ENCODE measurements around the gene ARID2. TPM values are rescaled to one million over a fixed set of nuclear protein-coding genes. Genes with fewer than 3 reads are reported as not detected.

ARID2 gene
- total and polyA plus RNA-seq, 2 of the 13 experiments (the other 11 are each of a cell fraction or from before 2014, with no cell fraction given), result 15.9 to 22.2 TPM

DNA sequence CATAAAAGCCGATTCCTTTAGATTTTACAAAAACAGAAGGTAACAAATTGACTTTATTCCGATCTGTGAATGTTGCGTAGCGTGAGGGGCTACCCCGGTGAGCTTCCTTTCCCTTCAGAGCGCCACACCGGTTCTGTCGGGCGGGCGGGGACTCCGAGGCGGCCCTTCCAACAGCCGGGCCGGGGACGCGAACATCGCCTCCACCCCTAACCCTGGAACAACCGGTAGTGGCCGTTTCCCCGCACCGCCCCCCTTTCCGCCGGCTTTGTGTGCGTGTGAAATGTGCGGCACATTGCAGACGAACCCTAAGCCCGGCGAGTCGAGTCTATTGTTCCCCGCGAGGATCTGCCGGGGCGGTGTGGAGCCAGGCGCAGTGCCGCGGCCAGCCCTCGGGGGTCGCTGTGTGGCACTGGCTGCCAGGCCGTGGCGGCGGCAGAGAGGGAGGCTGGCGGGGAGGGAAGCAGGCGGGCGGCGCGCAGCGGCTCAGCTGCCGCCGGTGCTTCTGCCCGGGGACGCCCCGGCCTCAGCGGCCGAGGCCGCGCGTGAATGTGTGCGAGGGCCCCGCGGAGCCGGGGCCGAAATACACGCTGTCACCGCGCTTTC lies 775 bp upstream of the ARID2 start (continued):
- TF ChIP-seq, protein P1, sequence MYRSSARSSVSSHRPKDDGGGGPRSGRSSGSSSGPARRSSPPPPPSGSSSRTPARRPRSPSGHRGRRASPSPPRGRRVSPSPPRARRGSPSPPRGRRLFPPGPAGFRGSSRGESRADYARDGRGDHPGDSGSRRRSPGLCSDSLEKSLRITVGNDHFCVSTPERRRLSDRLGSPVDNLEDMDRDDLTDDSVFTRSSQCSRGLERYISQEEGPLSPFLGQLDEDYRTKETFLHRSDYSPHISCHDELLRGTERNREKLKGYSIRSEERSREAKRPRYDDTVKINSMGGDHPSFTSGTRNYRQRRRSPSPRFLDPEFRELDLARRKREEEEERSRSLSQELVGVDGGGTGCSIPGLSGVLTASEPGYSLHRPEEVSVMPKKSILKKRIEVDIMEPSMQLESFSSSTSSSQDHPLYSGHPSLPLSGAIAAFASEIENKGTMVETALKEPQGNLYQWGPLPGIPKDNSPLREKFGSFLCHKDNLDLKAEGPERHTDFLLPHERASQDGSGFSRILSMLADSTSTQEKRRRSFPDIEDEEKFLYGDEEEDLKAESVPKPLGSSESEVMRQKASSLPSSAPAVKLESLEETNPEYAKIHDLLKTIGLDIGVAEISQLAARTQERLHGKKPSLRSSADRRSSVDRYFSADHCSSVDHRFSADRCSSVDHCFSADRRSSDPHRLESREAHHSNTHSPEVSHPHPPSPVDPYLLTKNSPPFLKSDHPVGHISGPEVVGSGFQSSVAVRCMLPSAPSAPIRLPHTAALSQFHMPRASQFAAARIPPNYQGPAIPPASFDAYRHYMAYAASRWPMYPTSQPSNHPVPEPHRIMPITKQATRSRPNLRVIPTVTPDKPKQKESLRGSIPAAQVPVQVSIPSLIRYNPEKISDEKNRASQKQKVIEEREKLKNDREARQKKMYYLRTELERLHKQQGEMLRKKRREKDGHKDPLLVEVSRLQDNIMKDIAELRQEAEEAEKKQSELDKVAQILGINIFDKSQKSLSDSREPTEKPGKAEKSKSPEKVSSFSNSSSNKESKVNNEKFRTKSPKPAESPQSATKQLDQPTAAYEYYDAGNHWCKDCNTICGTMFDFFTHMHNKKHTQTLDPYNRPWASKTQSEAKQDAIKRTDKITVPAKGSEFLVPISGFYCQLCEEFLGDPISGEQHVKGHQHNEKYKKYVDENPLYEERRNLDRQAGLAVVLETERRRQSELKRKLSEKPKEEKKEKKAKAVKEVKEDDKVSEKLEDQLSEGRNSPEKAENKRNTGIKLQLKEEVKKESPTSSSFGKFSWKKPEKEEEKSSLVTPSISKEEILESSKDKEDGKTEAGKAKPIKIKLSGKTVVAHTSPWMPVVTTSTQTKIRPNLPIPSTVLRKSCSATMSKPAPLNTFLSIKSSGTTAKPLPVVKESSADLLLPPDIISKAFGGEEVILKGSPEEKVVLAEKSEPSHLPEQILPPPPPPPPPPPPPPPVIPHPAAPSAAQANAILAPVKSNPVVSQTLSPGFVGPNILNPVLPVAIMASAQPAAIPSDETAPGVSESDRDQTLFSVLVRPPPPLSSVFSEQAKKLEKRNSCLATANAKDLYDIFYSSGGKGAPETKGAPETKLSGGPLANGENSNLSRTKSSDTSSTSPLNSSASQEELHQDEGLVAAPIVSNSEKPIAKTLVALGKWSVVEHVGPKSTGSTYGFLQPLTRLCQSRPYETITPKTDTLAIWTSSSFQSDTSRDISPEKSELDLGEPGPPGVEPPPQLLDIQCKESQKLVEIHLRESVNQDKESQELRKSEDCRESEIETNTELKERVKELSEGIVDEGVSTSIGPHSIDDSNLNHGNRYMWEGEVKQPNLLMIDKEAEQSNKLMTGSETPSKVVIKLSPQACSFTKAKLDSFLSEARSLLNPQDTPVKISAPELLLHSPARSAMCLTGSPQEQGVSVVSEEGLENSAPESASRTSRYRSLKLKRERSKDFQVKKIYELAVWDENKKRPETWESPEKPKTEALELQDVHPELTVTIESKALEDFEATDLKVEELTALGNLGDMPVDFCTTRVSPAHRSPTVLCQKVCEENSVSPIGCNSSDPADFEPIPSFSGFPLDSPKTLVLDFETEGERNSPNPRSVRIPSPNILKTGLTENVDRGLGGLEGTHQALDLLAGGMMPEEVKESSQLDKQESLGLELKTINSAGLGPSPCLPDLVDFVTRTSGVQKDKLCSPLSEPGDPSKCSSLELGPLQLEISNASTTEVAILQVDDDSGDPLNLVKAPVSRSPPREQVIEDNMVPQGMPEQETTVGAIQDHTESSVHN (CRISPR knock-in tag; IDR thresholded peaks at IDR 0.05), result 0 out of 2 replicates have a peak, but pooled peaks have one; percentile 42
- TF ChIP-seq ZNF572 (CRISPR knock-in tag; IDR thresholded peaks at IDR 0.05), result 0 out of 2 replicates have a peak, but pooled peaks have one; percentile 32
- TF ChIP-seq, protein P2, sequence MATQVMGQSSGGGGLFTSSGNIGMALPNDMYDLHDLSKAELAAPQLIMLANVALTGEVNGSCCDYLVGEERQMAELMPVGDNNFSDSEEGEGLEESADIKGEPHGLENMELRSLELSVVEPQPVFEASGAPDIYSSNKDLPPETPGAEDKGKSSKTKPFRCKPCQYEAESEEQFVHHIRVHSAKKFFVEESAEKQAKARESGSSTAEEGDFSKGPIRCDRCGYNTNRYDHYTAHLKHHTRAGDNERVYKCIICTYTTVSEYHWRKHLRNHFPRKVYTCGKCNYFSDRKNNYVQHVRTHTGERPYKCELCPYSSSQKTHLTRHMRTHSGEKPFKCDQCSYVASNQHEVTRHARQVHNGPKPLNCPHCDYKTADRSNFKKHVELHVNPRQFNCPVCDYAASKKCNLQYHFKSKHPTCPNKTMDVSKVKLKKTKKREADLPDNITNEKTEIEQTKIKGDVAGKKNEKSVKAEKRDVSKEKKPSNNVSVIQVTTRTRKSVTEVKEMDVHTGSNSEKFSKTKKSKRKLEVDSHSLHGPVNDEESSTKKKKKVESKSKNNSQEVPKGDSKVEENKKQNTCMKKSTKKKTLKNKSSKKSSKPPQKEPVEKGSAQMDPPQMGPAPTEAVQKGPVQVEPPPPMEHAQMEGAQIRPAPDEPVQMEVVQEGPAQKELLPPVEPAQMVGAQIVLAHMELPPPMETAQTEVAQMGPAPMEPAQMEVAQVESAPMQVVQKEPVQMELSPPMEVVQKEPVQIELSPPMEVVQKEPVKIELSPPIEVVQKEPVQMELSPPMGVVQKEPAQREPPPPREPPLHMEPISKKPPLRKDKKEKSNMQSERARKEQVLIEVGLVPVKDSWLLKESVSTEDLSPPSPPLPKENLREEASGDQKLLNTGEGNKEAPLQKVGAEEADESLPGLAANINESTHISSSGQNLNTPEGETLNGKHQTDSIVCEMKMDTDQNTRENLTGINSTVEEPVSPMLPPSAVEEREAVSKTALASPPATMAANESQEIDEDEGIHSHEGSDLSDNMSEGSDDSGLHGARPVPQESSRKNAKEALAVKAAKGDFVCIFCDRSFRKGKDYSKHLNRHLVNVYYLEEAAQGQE (IDR thresholded peaks at IDR 0.05; ENCODE audit: borderline replicate concordance in 1 of 2, low read depth in 1 of 2, low read length in 2 of 2), result peak in 1 of 2 experiments; percentile 18; a peak in 1 of 4 replicates
- TF ChIP-seq ZNF557 (CRISPR knock-in tag; IDR thresholded peaks at IDR 0.05), result 0 out of 2 replicates have a peak, but pooled peaks have one; percentile 23
- TF ChIP-seq PTBP1 (IDR thresholded peaks at IDR 0.05; ENCODE audit: low read depth, low read length, poor library complexity, severe bottlenecking), result peak; percentile 83
- TF ChIP-seq, protein P3, sequence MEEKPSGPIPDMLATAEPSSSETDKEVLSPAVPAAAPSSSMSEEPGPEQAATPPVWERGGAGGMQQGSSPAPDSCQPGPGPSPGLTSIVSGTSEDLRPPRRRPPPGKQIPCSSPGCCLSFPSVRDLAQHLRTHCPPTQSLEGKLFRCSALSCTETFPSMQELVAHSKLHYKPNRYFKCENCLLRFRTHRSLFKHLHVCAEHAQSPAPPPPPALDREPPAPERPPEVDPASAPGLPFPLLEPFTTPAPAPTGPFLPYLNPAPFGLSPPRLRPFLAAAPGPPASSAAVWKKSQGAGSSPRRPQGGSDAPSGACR (CRISPR knock-in tag; IDR thresholded peaks at IDR 0.05), result peak; percentile 71
- no peak for TF ChIP-seq ZNF180 (CRISPR knock-in tag; IDR thresholded peaks at IDR 0.05; ENCODE audit: borderline replicate concordance, low read depth)
- TF ChIP-seq, protein P4, sequence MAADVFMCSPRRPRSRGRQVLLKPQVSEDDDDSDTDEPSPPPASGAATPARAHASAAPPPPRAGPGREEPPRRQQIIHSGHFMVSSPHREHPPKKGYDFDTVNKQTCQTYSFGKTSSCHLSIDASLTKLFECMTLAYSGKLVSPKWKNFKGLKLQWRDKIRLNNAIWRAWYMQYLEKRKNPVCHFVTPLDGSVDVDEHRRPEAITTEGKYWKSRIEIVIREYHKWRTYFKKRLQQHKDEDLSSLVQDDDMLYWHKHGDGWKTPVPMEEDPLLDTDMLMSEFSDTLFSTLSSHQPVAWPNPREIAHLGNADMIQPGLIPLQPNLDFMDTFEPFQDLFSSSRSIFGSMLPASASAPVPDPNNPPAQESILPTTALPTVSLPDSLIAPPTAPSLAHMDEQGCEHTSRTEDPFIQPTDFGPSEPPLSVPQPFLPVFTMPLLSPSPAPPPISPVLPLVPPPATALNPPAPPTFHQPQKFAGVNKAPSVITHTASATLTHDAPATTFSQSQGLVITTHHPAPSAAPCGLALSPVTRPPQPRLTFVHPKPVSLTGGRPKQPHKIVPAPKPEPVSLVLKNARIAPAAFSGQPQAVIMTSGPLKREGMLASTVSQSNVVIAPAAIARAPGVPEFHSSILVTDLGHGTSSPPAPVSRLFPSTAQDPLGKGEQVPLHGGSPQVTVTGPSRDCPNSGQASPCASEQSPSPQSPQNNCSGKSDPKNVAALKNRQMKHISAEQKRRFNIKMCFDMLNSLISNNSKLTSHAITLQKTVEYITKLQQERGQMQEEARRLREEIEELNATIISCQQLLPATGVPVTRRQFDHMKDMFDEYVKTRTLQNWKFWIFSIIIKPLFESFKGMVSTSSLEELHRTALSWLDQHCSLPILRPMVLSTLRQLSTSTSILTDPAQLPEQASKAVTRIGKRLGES (CRISPR knock-in tag; IDR thresholded peaks at IDR 0.05; ENCODE audit: borderline replicate concordance), result no peak
- TF ChIP-seq ZNF34 (CRISPR knock-in tag; IDR thresholded peaks at IDR 0.05; ENCODE audit: borderline replicate concordance), result peak; percentile 14; the same call in 1 of the 2 replicates
- no peak for TF ChIP-seq MAFG (CRISPR knock-in tag; IDR thresholded peaks at IDR 0.05)

Data from HepG2 (cell line).